Ovary (tissue), 9 donors: ENCODE results near the gene WDFY4. TPM values are rescaled to one million over a fixed set of nuclear protein-coding genes. Genes with fewer than 3 reads are reported as not detected.

Experiments used
- DNase-seq, 5 donors: peaks; one replicate each; pipeline ENCODE4 v3.0.0-alpha.2; 2019 to 2020
- H3K27ac ChIP-seq, 2 donors: fragments of 200-600 bp; one replicate each; pipeline versions ENCODE4 v1.5.1 to v1.8.0; 2019 to 2022
- H3K27me3 ChIP-seq: fragments of 200-600 bp; one replicate; pipeline ENCODE4 v1.8.0; 2022
- H3K36me3 ChIP-seq: fragments of 200-600 bp; sonication (generic); one replicate; pipeline ENCODE4 v1.5.1; 2019
- H3K4me1 ChIP-seq: one replicate; pipeline ENCODE4 v1.8.1; 2013; ENCODE audit warnings: mild to moderate bottlenecking, moderate library complexity; ENCODE audit not compliant: insufficient read depth
- H3K4me3 ChIP-seq: fragments of 200-600 bp; sonication (generic); one replicate; pipeline ENCODE4 v1.5.1; 2017
- H3K9me3 ChIP-seq, 2 donors: fragments of 200-600 bp in 1 of 2; sonication (generic) in 1 of 2; one replicate each; pipeline versions ENCODE4 v1.5.1 to v1.8.1; 2013 to 2019; ENCODE audit warnings: mild to moderate bottlenecking in 1 of 2, moderate library complexity in 1 of 2
- EP300 ChIP-seq: sonication (generic); formaldehyde crosslinking; IDR thresholded peaks from one replicate; pipeline ENCODE4 v1.6.1; 2017; ENCODE audit warnings: antibody characterized with exemption
- POLR2A ChIP-seq: fragments of 450-650 bp; IDR thresholded peaks from one replicate; pipeline ENCODE4 v1.6.1; 2017; ENCODE audit warnings: antibody characterized with exemption, mild to moderate bottlenecking, moderate library complexity
- WGBS, 3 donors: extraction: QIAGEN DNeasy Blood & Tissue Kit in 1 of 3; methylation state at CpG; one replicate each; pipeline versions ENCODE4 v1.1.5 to v1.1.7; 2013 to 2017; 5-methylcytosine and 5-hydroxymethylcytosine counted together
- intact Hi-C, 4 donors: fragments of 100-400 bp; cut with DNase I; formaldehyde crosslinking; loops; one replicate each; pipeline versions ENCODE4 v1.11.0 to v1.15.1; 2022 to 2023
- polyA plus RNA-seq, 2 donors: library from polyadenylated mRNA; stranded (reverse); fragments of 200-250 nt in 1 of 2; fragments of 350-450 nt in 1 of 2; fragmentation: Illumina TruSeq in 1 of 2; extraction: RNeasy Lipid Tissue Mini Kit (QIAGEN cat#74804) in 1 of 2; gene quantifications; one replicate each; pipeline ENCODE4 v1.2.3, GENCODE V29; 2013 to 2014
- total RNA-seq, 7 donors: library from RNA; depleted of rRNA in 2 of 7; stranded (reverse); fragments of >200 nt in 2 of 7; fragmentation: NEBNext Ultra II Directional in 3 of 7; extraction: Animal tissue kit (Norgen Biotek cat#: 25700) in 3 of 7; gene quantifications; one replicate each; pipeline versions ENCODE4 v1.1.0 to v1.2.4, GENCODE V29; 2016 to 2023
- TF ChIP-seq, protein P1 (sequence below), 3 donors: fragments of 450-650 bp in 2 of 3; fragments of 200-600 bp in 1 of 3; IDR thresholded peaks; one replicate each; pipeline versions ENCODE4 v1.5.1 to v1.8.0; 2016 to 2022; ENCODE audit warnings: antibody characterized with exemption in 3 of 3, mild to moderate bottlenecking in 1 of 3
- donor health status: DM: no; HTN: no; CAD: no; lungs with moderate emphysema.
- donor health status: DM: no; HTN: no; CAD: no.
- donor health status: Bipolar disorder and iron deficiency.
- donor health status: DM: yes; HTN: yes; CAD: no.
- donor health status: DM: no; HTN: no; CAD: no.
- donor health status: DM: yes; HTN: yes; CAD: no.

WDFY4 gene
- total and polyA plus RNA-seq, 9 donors = 0.54 to 4.2 (median 1.7) TPM

DNA sequence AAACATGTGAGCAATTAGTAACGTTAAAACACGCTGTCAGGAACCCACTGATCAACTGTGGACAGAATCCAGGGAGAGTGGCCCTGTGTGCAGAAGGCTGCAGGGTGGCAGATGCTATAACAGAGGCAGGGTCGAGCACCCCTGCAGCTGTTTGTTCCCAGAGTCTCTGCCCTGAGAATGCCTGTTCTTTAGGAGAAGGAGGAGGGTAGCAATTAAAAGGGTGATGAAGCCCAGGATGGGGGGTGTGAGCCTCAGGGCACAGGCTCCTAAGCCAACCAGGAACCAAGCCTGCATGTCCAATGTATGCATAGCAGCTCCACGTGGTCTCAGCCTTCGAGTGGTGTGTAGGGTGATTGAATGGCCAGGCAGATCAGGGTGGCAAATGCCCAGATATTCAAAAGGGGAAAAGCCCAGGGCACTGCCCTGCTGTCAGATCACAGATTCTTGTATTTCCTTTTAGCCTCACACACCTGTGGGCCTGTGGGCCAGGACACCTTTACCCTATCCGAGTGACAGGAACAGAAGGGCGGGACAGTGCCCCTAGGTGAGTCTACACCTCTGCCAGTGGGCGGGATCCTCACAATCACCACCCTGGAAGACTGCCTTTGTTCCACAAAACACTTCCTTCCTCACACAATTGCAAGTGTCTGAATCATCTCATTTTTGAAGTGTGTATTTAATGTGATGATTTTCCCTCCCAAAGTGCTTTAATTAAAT is 7.3 kb downstream of the WDFY4 start:
- no peaks in the 10 kb centered on the region for H3K27me3 ChIP-seq
- H3K9me3 ChIP-seq = no peaks in the 10 kb centered on the region
- H3K4me1 ChIP-seq = no peaks in the 10 kb centered on the region
- intact Hi-C loops = no loop called here
- no peak overlapping the region for H3K27ac ChIP-seq
- TF ChIP-seq, protein P1, sequence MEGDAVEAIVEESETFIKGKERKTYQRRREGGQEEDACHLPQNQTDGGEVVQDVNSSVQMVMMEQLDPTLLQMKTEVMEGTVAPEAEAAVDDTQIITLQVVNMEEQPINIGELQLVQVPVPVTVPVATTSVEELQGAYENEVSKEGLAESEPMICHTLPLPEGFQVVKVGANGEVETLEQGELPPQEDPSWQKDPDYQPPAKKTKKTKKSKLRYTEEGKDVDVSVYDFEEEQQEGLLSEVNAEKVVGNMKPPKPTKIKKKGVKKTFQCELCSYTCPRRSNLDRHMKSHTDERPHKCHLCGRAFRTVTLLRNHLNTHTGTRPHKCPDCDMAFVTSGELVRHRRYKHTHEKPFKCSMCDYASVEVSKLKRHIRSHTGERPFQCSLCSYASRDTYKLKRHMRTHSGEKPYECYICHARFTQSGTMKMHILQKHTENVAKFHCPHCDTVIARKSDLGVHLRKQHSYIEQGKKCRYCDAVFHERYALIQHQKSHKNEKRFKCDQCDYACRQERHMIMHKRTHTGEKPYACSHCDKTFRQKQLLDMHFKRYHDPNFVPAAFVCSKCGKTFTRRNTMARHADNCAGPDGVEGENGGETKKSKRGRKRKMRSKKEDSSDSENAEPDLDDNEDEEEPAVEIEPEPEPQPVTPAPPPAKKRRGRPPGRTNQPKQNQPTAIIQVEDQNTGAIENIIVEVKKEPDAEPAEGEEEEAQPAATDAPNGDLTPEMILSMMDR (IDR thresholded peaks at IDR 0.05) = no peak
- no peak for TF ChIP-seq POLR2A
- no peak for TF ChIP-seq EP300
- H3K36me3 ChIP-seq = no peaks in the 10 kb centered on the region
- 57 to 71% (median 59%) methylated on average over 8 of the region's 8 CpGs for WGBS, 3 donors
- no peak for DNase-seq
- no peak overlapping the region for H3K4me3 ChIP-seq

DNA sequence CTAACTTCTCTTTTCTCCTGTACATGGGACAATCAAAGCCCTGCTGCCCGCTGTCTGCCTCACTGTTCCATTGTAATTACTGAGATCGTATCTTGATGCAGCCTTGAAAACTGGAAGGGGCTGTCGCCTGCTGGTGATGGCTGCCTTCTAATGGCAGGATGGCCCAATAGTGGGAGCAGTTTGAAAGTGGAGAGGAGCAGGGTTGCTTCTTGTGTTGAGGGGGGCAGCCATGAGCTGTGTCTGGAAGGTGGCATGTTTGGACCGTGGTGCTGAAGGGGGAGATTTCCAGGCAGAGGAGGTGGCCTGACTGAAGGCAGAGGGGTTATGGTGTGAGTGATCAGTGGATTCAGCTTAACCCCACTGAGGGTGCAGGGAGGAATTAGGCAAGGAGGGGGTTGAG is 8.1 kb downstream of the WDFY4 start:
- no peaks in the 10 kb centered on the region for H3K27me3 ChIP-seq
- H3K36me3 ChIP-seq = no peaks in the 10 kb centered on the region
- intact Hi-C loops = no loop called here
- no peak overlapping the region for H3K27ac ChIP-seq
- H3K4me1 ChIP-seq = no peaks in the 10 kb centered on the region
- TF ChIP-seq, protein P1 (IDR thresholded peaks at IDR 0.05) = no peak
- TF ChIP-seq POLR2A (no peak), EP300 (no peak)
- 86 to 89% (median 87%) methylated on average over 4 of the region's 4 CpGs for WGBS, 3 donors
- H3K4me3 ChIP-seq = no peak overlapping the region
- no peak for DNase-seq
- H3K9me3 ChIP-seq = no peaks in the 10 kb centered on the region

DNA sequence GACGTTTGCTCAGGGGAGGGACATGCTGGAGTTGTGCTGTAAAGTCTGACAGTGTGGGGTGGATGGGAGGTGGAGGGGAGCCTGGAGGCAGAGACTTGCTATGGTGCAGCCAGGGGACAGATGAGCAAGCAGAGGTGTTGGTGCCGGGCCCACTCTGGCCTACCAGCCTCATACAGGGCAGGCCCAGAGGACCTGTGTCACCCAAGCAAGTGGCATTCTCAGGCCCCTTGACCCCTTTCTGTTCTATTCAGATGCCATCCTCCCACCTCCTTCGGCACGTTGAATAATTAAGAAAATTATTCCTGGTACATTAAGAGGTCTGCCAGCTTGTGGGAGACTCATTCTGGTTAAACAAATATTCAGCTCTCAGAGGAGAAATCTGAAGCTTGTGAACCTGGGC is 8.5 kb downstream of the WDFY4 start:
- no peak for DNase-seq
- Histone ChIP-seq H3K4me3 (no peak overlapping the region), H3K27ac (no peak overlapping the region), H3K36me3 (no peaks in the 10 kb centered on the region), H3K27me3 (no peaks in the 10 kb centered on the region), H3K9me3 (no peaks in the 10 kb centered on the region), H3K4me1 (no peaks in the 10 kb centered on the region)
- TF ChIP-seq POLR2A (no peak), EP300 (no peak)
- TF ChIP-seq, protein P1 (IDR thresholded peaks at IDR 0.05) = no peak
- 58 to 68% (median 63%) methylated on average over 4 of the region's 4 CpGs for WGBS, 3 donors
- intact Hi-C loops = no loop called here

DNA sequence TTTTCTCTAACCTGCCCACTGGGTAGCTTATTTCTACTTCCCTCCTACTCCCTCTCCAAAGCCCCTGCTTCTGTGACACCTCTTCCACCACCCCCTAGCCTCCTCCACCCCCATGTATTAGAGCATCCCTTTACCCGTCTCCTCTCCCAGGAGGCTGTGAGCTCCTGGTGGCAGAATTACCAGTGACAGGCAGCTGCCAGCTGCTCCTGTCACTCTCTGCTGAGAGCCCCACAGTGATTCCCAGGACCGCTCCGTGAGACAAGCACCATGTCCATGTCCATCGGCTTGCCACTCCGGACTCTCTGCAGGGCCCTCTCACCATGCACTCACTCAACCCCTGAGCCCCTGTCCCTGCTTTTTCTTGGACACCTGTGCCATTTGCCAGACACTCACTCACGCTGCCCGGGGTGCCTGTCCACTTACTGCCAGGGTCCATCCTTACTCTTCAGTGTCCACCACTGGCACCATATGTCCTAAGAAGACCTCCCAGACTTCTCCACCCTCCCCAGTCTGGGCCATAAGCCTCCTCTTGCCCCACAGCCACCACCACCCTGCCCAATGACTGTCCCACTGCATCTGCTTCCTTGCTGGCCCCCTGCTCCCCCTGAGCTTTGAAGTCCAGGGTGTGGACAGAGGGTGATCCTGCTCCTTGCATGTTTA is 9.8 kb downstream of the WDFY4 start:
- no peak for DNase-seq
- Histone ChIP-seq H3K27me3 (no peaks in the 10 kb centered on the region), H3K4me3 (no peak overlapping the region), H3K9me3 (no peaks in the 10 kb centered on the region), H3K27ac (no peak overlapping the region), H3K4me1 (no peaks in the 10 kb centered on the region), H3K36me3 (no peaks in the 10 kb centered on the region)
- TF ChIP-seq POLR2A (no peak), EP300 (no peak)
- TF ChIP-seq, protein P1 (IDR thresholded peaks at IDR 0.05) = no peak
- intact Hi-C loops = no loop called here
- WGBS, 3 donors = 83 to 91% (median 88%) methylated on average over 7 of the region's 7 CpGs
